DLD1 (cell line): ENCODE measurements around the gene ITLN1.

Source experiments
- in situ Hi-C: cut with HindIII; loops from 2 replicates; pipeline ENCODE4 v1.10.0; 2017; ENCODE audit warnings: low sequenced_read_pairs

ITLN1 gene

GRCh38 chr1:160827418-160827817 is 57.6 kb downstream of the ITLN1 start:
- in situ Hi-C loops: loop anchor here (25.0 kb wide), 1 partner anchor 140 kb away; no protein-coding TSS in a partner anchor

GRCh38 chr1:160826546-160826945 is 58.4 kb downstream of the ITLN1 start:
- in situ Hi-C loops: loop anchor here (25.0 kb wide), 1 partner anchor 139 kb away; no protein-coding TSS in a partner anchor
